Stimulated activated CD4-positive, alpha-beta T cell treated with anti-CD3 and anti-CD28 coated beads, TNF-alpha, amount 100 ng/mL, for 1 hour (primary cell): ENCODE data around the gene OSTN.
"Not testable (repeated sequence)": the region's sequence is repeated elsewhere in the genome, so short reads cannot be mapped to it uniquely, and the experiment has no call there.

Experiments used
- DNase-seq, 3 donors: peaks; one replicate each; pipeline ENCODE4 v3.0.0-alpha.2; 2020; ENCODE audit warnings: low read depth in 3 of 3, low spot score in 1 of 3

Gene OSTN

DNA sequence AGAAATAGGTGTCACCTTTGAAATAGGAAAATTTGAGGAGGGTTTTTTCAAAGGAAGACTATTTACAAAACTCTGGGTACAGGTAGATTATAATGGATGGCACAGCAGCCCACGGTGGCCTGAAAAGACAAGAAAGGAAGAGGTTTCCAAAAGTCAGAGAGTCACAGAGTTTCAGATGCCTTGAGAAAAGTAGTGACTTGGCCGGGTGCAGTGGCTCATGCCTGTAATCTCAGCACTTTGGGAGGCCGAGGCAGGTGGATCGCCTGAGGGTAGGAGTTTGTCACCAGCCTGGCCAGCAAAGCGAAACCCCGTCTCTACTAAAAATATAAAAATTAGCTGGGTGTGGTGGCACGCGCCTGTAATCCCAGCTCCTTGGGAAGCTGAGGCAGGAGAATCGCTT, 35.2 kb downstream of the OSTN start:
- DNase-seq: no peak

DNA sequence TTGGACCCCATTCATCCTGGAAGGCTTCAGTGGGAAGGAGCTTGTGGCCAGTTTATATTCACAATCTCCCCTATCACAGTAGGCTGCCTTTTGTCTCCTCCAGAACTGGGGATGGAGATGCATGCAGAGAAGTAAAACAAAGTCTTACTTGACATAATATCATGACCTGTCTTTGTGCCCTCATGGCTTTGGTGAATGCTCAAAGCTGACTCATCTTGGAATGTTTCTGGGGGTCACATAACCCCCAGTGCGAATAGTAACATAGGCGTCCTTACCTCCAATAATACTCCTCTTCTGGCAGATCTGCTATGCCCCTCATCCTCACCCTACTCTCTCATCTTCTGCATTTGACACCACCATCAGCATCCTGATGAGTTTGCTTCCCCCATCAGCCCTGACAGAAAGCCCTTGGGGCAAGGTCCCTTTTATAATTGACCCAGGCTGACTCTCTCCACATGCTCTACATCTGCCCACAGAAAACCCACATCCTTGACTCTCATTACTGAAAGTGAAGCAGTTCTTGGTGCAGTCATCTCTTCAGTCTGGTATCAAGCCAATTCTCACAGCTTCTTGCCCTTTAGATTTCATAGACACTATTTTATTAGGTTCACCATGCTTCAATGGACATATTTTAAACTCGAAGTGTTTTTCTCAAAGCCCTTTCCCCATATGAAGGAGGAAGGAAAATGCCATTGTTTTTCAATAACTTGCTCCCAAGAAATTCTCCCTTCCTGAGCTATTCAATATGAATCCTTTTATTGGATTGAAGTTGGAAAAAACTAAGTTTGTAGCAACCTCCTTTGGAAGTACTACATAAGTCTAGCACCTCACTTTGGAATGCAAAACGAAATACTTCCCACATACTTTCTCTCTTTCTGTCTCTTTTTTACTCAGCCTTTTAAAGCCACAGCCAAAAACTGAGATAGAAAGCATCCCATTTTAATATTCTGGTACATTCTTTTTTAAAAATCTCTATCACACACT, 36.6 kb downstream of the OSTN start:
- DNase-seq: no peak

GRCh38 chr3:191236646-191237045, 37.6 kb downstream of the OSTN start:
- DNase-seq: no peak

DNA sequence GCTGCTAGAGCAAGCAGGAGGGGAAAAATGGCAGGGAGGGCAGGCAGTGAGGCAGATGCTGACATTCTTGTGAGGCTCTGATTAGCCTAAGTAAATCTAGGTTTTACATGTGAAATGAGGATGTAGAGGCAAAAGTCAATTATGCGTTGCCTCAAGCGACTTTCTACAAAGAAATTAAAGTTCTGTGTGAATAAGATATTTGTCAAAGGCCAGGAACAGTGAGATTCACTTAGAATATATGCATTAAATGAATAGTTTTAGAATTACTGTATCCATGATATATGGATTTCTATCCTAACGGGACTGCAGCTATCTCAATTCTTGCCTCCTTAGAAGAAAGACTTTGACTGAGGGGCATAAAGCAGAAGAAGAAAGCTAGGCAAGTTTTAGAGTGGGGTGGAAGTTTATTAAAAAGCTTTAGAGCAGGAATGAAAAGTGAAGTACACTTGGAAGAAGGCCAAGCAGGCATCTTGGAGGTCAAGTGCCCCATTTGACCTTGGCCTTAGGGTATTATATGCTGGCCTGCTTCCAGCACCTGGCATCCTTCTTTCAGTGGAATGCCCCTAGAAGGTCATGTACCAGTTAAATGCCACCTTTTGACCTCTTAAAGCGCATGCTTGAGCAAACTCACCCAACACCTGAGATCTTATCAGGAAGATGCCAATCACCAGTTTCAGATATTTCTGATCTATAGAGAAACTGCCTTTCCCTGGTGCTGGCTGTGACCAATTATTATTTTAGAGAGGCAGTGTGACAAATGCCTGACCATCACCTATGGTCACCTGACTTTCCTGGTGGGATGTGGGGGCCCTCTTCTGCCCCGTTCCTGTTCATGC, 38.2 kb downstream of the OSTN start:
- no peak for DNase-seq

GRCh38 chr3:191238321-191238817, 39.3 kb downstream of the OSTN start:
- no peak for DNase-seq

- DNase-seq: no peak
Observed at GRCh38 chr3:191239407-191240031, 40.5 kb downstream of the OSTN start.

GRCh38 chr3:191240486-191240885, 41.4 kb downstream of the OSTN start:
- DNase-seq: no peak

GRCh38 chr3:191244242-191244867, 45.3 kb downstream of the OSTN start:
- DNase-seq: no peak

DNA sequence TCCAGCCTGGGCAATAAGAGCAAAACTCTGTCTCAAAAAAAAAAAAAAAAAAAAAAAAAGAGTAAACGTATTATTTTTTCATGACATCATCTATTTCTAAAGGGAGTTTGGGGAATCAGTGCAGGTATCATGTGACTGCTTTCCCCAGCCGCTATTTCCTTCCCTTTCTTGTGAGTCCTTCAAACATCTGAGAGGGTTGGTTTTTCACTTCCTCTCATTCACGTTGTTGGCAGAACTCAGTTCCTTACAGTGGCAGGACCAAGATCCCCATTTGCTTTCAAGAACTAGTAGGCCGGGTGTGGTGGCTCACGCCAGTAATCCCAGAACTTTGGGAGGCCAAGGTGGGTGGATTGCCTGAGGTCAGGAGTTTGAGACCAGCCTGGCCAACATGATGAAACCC, 47.0 kb downstream of the OSTN start:
- not testable (repeated sequence) for DNase-seq

- DNase-seq: no peak
Observed at GRCh38 chr3:191246630-191247029, 47.6 kb downstream of the OSTN start.

DNA sequence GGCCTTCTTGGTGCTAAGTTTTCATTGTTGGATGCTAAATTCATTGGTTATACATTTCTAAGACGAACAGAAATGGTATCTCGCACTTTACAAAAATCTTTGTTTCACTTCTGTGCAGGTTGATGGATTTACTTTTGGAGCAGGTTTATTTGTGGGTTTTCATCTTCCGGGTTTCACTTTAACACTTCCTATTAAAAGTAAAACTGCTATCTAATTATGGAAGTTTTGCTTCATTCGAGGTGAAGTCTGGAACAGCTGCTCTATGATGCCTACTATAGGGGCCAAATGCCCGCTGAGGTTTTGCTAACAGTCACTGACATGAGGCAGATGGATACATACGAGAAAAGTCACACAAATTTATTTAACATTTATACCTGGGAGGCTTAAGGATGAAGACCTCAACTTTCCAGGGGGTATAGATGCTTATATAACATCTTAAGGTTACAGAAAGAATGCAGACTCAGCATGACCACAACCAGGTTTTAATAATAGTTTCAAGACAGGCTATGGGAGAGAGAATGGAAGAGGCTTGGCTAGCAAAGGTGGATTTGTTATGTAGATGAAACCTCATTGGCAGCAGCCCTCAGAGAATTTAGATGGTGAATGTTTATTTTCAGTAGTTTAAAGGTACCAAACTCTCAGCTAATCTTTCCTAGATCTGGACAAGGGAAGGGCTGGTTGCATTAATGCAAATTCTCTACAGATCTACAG, 54.2 kb downstream of the OSTN start:
- DNase-seq: no peak

- DNase-seq: no peak
Observed at GRCh38 chr3:191254098-191254873, 55.2 kb downstream of the OSTN start.

DNA sequence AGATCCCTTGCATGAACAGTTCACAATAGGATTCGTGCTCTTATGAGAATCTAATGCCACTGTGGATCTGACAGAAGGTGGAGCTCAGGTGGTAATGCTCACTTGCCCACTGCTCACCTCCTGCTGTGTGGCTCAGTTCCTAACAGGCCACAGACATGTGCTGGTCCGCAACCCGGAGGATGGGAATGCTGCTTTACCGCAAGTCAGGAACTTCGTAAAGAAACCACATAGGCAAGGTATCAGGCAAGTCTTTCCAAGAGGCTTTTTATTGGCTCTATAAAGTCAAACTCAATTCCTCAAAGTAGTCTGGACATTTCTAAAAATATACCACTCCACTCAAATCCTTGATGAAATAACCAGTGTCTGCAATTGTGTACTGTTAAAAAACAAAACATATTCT, 56.1 kb downstream of the OSTN start:
- no peak for DNase-seq

DNA sequence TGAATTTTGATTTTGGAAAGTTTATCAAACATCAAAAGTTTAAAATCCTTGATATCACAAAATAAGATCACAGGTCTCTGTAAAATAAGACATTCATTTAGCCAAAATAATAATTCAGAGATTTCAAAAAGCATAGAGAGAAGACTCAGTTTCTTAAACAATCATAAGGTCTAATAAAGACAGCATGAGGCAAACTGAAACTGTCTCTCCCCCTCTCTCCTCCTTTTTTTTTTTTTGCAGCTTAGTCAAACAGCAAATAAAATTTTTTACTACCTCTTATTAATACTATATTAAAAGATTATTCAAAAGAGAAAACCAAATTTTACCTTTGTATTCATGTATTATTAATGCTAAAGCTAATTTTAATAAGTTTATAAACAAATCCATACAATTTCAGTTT, 57.4 kb downstream of the OSTN start:
- DNase-seq: no peak

GRCh38 chr3:191257286-191257685, 58.2 kb downstream of the OSTN start:
- no peak for DNase-seq

- no peak for DNase-seq
Observed at GRCh38 chr3:191259486-191259885, 60.4 kb downstream of the OSTN start.

GRCh38 chr3:191260431-191261303, 61.6 kb downstream of the OSTN start:
- DNase-seq: no peak

DNA sequence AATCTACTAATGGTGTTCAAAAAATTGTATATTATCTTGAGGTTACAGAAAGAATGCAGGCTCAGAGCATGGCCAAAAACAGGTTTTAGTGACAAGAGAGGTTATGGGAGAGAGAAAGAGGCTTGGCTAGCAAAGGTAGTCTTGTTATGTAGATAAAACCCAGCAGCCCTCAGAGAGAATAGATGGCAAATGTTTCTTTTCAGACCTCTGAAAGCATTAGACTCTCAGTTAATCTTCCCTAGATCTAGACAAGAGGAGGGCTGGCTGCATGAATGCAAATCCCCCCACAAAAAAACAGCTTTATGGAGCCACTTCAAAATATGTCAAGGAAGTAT, 62.2 kb downstream of the OSTN start:
- no peak for DNase-seq

GRCh38 chr3:191262650-191263049, 63.6 kb downstream of the OSTN start:
- no peak for DNase-seq
